Epithelial cell of esophagus (primary cell): ENCODE measurements around the gene CLDN18.

Experiments
- DNase-seq: peaks from one replicate; pipeline ENCODE4 v3.0.0; 2010; ENCODE audit warnings: low read depth
- H3K4me3 ChIP-seq: 2 replicates; pipeline ENCODE4 v1.5.1; 2011; ENCODE audit warnings: mild to moderate bottlenecking, low read length, control low read depth
- CTCF ChIP-seq: IDR thresholded peaks from 2 replicates; pipeline ENCODE4 v1.5.1; 2011; ENCODE audit warnings: low read depth, mild to moderate bottlenecking, low read length, control low read depth, inconsistent platforms; ENCODE audit not compliant: insufficient read depth; ENCODE audit errors: missing control alignments

CLDN18 gene

GRCh38 chr3:137988152-137988551 lies 21.8 kb upstream of the CLDN18 start:
- no peak for TF ChIP-seq CTCF
- DNase-seq: no peak
- H3K4me3 ChIP-seq: no peak overlapping the region

- no peak for DNase-seq
- TF ChIP-seq CTCF: no peak
- H3K4me3 ChIP-seq: no peak overlapping the region
Observed at GRCh38 chr3:137988982-137989381, 21.0 kb upstream of the CLDN18 start.

- TF ChIP-seq CTCF: no peak
- no peak overlapping the region for H3K4me3 ChIP-seq
- peak; percentile 13 for DNase-seq
Observed at GRCh38 chr3:137990427-137990826, 19.5 kb upstream of the CLDN18 start.

- H3K4me3 ChIP-seq: no peak overlapping the region
- DNase-seq: no peak
- no peak for TF ChIP-seq CTCF
Observed at GRCh38 chr3:137992592-137992991, 17.4 kb upstream of the CLDN18 start.

- H3K4me3 ChIP-seq: no peak overlapping the region
- no peak for TF ChIP-seq CTCF
- DNase-seq: peak; percentile 27
Observed at GRCh38 chr3:137998121-137999042, 11.6 kb upstream of the CLDN18 start.

- no peak overlapping the region for H3K4me3 ChIP-seq
- DNase-seq: no peak
- no peak for TF ChIP-seq CTCF
Observed at GRCh38 chr3:138003069-138003468, 6.9 kb upstream of the CLDN18 start.

- no peak for DNase-seq
- H3K4me3 ChIP-seq: no peak overlapping the region
- TF ChIP-seq CTCF: no peak
Observed at GRCh38 chr3:138005627-138006026, 4.3 kb upstream of the CLDN18 start.
